Cortex of kidney (tissue), 1 donor: ENCODE results near the gene NCAPH2.

Experiments used
- DNase-seq: peaks from one replicate; lab custom pipeline; 2025; lab: John Stamatoyannopoulos, UW

NCAPH2 gene

DNA sequence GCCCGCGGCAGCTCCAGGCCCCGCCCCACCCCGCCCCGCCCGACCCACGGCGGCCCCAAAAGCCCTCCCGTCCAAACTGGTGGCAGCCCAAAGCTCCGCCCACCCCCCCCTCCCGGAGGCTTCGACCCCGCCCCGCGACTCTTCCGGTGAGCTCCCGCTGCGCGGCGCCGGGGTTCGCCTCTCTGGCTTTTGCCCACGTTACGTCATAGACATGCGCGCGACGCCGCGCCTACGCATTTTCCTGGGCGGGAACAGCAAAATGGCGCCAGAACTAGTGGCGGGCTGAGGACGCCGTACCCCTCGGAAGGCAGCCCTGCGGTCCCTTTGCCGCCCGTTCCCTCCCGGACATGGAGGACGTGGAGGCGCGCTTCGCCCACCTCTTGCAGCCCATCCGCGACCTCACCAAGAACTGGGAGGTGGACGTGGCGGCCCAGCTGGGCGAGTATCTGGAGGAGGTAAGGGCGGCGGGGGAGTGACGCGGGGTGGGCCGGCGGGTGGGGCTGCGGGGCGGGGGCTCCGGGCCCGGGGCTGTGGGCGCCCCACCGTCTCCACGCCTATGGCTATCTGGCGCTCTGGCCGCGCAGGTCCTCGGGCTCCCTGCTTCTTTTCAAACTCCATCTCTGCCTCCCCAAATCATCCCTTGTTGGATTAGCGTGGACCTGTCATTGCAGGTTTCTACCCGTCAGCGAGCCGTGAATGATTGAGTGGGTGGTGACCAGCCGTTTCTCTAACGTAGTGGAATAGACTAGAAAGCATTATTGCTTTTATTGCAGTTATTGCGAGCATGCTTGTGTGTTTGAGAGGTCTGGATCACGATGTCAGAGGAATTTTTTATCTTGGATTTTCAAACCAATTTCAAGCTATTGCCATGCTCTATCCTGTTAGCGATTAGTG is at the start of gene NCAPH2:
TSS of gene NCAPH2 (plus strand) at position 234 of the 894 bp plus-strand sequence. CDS start at position 348, 114 bp downstream.
- DNase-seq = peak; percentile 95

DNA sequence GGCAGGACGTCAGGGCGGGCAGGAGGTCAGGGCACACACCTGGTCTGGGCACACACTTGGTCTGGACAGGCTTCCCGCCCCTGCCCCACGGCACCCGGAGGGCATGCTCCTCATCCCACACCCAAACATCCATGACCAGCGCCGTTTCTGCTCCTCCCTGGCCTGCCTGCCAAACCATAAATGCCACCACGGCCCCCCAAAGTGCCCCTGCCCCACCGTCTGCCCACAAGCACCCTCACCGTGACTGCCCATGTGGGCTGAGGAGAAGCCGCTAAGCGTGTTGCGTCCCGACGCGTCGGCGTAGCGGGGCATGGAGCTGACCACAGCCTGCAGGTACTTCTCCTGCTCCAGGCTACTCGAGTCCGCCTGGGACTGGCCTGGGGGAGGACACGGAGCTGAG is 49.0 kb upstream of the NCAPH2 start:
- DNase-seq = no peak

DNA sequence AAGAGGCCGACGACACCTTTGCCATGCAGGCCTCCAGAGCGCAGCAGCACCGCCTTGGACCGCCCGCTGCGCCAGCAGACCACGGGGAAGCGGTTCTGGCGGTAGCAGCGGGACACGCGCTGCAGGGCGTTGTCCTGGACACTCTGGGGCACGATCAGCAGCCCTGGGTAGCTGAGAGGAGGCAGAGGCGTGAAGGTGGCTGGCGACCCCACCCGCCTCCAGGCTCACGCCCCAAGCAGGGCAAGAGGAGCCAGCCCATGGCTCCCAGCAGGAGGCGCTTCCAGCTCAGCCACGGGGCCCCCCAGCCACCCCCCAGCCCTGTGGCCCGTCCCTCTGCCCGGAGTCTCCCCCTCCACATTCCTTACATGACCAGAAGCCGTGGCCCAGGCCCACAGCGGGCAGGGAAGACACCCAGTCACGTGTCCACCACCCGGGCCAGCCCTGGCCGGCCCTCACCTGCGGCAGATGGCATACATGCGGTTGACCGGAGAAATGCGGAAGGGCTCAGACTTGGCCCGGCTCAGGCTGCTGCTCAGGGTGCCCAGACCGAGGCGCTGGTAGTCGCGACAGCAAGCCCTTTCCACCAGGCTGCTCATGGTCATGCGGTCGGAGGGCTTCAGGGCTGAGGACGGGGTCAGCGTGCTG is 48.4 kb upstream of the NCAPH2 start:
- no peak for DNase-seq

DNA sequence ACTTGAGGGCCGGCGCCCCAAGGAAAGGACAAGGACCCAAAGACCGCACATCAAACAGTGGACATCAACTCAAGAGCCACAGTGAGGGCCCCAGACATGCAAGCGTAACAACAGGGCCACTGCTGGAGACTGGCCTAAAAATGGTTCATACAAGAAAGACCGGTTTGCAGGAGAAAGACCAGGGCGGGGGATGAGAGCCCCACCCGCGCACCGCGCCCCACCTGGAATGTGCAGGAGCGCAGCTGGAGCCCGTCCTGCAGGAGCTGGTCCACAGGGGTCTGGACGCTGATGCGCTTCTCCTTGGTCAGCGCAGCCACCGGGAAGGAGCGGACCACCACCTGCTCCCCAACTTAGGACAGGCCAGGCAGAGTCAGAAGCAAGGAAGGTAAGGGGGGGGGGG is 47.1 kb upstream of the NCAPH2 start:
- no peak for DNase-seq

DNA sequence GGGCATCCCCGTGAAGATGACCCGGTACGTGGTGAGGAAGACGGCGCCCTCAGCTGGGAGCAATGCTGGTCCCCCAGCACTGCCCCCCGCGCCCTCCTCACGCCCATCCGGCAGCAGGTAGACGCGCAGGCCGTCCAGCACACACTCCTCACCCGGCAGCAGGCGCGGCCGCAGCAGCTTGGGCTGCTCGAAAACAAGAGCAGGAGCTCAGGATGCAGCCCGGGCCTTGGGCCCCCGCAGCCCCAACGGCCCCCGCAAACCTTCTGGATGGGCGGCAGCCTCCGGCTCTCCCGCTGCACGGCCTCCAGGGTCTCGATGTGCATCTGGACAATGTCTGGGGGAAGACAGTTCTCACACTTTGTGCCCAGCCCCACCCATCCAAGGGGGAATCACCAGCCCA is 46.5 kb upstream of the NCAPH2 start:
- no peak for DNase-seq

DNA sequence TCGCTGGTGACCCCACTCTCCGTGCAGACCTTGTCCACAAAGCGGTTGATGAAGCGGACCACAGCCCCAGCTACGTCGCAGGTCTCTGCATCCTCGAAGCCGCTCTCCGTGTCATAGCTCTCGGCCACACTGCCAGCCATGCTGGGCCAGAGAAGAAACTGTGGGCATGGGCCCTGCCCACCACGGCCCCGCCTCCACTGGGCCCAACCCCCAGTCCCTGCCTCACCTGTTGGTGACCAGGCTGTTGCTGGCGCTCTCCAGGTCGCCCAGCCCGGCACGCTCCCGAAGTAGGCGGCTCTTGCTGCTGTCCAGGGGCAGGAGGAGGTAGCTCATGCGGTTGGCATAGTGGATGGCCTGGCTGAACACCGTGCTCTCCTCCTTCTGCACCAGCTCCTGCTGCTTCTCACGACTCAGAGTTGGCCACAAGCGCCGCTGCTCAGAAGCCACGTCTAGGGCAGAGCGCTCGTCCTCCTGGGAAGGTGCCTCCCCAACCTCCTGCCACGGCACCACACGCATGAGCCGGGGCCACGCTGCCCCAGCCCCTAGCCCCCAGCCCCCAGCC is 46.0 kb upstream of the NCAPH2 start:
- no peak for DNase-seq

DNA sequence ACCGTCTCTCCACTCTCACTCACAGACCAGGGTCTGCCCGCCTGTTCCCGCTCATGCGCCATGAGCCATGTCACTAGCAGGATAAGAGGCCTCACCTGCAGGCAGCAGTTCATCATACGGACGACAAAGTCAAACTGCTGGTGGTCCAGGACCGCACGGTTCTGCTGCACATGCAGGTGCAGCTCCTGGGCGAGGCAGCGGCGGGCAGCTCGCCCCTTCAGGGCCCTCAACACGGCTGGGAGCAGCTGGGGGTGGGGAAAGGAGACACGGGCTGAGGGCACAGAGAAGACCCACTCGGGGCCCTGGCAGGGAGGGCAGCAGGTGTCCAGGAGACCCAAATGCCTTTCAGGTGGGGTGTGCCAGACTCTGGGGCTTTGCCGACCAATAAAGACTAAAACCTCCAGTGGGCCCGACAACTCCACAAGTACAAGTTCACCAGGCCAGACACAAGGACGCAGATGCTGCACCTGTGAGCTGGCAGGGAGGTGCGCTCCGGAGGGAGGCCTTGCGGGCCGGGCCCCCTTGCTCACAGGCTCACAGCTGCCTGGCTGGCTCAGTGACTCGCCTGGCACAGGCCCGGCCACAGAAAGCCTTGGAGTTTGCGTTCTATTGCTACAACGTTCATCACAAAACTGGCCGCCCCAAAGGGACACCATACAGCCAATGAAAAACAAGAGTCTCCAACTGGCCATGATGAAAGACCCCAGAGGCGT is 44.7 kb upstream of the NCAPH2 start:
- no peak for DNase-seq

DNA sequence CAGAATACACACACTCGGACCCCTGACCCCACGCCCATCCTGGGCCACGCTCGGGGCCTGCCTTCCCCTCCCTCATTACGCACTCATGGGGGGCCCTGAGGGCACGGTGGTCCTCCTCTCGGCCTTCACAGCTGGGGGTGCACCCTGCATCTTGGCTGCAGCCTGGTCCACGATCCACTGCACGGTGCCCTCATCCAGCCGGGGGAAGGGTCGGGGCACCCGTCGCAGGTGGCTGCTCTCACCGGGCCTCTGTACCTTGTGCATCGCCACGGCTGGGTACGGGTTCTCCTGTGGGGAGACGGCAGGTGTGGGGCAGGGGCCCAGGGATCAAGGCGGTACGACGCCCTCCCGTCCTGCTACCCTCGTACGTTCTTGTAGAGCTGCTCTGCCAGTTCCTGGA is 43.6 kb upstream of the NCAPH2 start:
- no peak for DNase-seq

DNA sequence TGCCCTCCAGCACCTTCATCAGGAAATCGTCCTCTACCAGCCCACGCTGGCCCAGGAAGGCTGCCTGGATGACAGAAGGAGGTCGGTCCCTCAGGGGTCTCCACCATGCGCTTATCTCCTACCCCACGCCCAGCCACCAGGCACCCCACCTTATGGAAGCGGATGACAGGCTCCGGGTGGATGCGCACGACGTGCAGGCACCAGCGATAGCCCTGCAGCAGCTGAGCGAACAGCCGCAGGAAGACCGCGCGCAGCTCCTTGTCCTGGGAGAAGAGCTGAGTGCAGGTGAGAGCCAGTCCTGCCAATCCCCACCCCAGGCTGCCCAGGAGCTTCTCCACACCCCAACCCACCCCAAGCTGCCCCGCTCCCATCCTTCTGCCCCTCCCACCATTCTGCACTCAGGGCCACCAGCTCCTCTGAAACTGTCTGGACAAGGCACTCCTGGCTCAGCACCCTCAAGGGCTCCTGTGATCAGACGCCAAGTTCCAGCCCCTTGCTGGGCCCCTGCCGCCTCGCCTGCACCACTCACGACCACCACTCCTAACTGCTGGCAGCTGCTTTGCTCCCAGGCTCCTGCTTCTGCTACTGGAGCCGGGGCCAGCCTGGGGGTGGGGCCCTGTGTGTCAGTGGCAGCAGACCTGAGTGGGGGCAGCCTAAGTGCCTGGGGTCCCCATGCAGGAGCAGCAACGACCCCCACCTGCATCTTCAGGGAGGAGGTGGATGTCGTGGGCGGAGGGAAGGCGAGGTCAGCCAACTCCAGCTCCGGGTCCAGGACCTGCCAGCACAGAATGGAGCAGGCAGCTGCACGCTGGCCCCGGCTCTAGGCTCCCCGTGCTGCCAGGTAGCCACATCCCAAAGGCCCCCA is 42.7 kb upstream of the NCAPH2 start:
- no peak for DNase-seq

DNA sequence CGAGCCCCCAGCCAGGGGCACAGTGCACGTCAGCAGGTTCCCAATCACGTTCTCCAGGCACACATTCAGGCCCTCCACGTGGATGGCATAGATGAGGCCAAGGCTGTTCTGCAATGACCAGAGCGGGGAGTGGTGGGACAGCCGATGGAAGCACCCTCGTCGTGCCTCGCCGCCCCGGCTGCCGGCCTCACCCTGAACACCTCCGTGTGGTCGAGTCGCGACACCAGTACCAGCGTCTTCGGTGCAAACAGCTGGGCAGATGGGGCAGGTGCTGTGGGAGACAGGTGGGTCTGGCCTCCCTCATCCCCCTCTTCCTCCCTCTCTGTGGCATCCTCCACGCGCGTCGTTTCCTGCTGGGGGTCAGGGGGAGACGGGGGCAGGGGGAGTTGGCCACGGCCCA is 40.7 kb upstream of the NCAPH2 start:
- no peak for DNase-seq

DNA sequence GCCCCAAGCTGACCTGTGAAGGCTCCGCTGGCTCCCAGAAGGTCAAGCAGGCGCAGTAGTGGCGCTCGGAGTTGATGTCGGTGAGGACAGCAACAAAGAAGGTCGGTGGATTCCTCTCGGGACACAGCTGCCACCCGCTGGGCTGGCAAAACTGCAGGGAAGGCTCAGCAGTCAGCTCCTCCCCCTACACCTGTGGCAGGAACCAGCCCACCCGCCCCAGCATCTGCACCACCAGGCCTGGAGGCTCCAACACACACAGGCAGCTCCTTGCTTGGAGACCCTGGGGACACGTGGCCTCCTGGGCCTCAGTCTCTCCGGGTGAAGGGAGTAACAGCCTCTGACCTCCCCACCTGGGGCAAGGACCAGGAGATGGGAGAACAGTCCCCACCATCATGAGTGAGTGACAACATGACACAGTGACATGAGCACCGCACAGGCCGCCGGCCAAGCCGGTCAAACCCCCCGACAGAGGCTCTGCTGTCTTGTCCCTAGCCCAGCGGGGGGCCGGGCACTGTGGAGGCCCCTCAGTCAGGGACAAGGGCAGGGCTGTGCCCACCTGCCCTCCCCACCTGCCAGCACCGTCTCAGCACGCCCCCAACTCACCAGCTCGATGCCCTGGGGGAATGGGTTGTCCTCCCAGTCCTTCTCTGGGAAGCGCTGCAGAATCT is 40.1 kb upstream of the NCAPH2 start:
- DNase-seq = no peak

DNA sequence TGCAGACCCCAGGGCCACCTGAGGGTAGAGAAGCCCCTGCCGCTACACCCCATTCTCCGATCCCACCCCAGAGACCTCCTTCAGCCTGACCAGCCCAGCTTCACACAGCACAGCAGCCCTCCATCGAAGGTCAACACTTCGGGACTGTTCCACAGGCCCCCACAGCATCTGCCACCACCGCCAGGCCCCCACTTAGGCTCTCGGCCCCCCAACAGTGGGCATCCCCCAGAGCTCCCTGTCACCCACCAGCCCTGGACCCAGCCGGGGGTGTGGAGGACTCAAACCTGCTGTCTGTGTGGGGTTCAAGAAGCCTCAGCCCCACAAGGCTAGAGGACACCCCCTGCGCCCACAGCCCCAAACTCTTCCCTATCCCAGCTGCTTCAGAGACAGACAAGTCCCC is 39.4 kb upstream of the NCAPH2 start:
- DNase-seq = no peak

DNA sequence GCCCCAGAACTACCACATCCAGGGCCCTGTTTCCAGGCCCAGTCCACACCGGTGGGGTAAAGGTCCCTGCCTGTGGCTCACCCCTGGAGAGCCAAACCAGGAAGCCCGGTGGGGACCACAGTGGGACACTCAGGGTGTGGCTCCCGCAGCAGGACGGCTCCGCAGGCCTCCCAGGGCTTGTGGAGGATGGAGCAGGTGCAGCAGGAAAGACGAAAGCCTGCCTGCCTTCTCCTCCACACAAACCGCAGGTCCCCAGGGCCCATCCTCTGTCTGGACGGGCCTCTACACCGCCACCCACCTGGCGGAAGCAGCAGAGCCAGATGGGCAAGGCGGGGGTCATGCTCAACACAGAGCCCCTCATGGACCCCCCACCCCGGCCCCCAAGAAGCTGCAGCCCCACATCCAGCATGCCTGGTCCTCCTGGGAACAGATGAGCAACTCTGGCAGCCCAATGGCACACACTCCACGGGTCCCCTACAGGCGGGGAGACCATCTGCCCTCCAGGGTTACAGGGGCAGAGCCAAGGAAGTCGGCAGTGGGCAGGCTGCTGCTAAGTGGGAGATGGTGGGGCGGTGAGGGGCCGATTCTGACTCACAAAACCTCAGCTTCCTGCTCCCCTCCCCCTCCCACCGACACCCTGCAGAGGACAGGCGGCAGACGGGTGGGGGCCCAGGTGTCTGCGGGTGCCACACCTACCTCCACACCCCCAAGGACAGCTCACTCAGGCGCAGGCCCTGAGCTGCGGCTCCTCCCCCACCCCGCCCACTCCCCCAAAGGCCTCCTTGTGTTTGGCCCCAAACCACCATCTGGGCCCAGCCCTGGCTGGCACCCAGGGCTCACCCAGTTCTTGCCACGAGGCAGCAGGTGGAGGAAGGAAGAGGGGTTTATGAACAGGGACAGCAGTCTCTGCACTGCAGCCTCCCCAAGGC is 38.4 kb upstream of the NCAPH2 start:
- no peak for DNase-seq

DNA sequence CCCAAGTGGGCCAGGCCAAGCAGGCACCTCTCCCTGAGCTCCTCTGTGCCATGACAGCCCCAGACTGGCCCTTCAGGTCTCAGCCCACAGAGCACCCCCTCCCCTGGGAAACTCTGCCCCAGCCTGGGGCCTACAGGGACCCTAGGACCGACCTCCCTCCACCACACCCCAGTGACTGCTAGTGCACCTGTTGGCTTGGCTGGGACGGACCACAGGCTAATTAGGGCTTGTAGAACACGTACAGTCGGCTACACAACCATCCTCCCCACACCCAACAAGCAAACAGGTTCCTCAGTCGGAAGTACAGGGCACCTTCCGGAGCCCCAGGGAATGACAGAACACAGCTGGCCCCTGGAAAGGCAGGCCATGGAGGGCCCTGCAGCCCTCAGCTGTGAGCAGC is 37.5 kb upstream of the NCAPH2 start:
- DNase-seq = no peak

DNA sequence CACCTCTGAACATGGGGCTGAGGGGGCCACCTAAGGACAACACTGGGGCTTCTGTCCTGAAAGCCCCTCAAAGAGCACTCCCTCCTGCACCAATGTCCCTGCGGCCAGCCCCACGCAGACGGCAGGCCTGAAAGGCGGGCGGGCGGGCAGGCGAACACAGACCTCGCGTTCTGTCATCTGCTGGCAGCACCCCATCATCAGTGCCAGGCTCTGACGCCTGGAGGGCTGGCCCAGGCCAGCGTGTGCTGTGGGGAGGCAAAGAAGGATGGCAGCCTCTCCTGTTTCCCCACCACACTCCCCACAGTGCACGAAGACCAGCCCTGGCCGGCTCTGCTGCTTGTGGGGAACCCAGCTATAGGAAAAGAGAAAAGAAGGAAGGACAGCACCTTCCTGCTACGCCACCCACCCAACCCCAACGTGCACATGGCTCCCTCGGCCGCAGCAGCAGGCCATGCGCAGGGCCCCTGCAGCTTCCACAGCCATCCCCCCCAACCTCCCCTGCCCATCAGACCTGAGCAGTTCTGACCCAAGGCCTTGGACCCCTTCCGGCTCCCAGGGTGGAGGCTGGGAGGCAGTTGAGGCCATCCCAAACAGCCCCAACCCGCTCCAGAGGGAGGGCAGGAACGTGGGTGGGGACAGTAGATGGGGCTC is 36.7 kb upstream of the NCAPH2 start:
- DNase-seq = no peak

DNA sequence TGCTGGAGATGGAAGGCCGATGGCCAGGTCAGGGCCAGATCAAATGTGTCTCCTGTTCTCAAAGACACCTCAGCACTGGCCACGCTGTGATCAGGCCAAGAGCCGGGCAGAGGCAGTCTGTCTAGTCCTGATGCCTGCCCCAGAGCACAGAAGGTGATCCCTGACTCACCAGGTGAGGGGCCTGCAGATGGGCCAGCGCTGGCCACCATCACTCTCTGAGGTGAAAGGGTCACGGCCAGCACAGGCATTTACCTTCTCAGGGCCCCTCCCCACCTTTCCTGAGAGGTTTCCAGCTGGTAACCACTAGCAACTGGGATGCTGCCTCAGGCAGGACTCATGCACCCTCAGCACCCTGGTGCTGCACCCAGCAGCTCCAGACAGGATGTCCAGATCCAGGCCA is 36.1 kb upstream of the NCAPH2 start:
- DNase-seq = no peak

DNA sequence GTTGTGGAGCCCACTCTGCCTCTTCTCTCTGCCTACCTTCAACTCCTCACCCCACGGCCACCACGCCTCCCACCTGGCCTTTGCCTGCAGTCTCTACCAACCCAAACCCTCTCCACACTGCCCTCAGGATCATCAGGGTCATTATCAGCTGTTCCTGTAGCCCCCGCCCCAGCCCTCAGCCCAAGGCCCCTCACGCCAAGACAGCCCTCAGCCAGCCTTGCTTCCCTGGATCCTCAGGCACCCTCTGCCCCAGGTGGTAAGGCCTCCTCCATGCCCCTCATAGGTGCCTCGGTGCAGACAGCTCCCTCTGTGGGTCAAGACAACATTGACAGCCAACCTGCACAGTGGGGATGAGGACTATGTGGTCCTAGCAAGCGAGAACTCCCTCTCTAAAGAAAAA is 34.9 kb upstream of the NCAPH2 start:
- DNase-seq = no peak

DNA sequence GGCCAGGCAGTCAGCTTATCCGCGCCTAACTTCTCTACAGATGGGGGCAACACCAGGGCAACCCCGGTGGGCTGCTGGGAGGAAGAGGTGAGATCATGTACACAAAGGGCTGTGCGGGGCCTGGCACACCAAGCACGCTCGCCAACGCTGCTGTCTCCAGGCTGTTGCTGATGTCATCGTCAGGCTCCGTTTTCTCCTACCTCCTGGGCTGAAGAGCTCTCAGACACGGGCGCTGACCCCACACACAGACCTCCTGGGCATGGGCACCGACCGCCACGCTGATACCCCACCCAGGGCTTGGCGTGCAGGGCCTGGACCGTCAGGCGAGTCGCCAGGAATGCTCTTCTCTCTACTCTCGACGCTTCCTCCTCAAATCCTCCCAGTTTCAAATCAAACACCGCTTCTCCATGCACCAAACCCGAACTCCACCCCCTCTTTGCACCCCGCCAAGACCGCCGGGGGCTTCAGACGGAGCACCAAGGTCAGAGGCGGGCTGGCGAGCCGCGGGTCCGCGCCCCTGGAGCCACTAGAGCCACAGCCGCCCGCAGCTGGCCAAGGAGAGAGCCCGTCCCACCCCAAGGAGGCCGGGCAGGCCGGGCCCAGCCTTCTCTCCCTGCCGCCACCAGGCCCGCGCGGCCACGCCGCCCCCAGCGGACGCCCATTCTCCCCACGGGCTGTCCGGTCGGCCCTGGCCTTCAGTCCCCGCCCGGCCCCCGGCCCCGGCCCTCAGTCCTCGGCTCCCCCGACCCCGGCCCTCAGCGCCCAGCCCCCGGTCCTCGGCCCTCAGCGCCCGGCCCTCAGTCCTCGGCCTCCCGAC is 34.0 kb upstream of the NCAPH2 start:
- DNase-seq = no peak
